Measurements from ENCODE around the gene MTG2.

DNA sequence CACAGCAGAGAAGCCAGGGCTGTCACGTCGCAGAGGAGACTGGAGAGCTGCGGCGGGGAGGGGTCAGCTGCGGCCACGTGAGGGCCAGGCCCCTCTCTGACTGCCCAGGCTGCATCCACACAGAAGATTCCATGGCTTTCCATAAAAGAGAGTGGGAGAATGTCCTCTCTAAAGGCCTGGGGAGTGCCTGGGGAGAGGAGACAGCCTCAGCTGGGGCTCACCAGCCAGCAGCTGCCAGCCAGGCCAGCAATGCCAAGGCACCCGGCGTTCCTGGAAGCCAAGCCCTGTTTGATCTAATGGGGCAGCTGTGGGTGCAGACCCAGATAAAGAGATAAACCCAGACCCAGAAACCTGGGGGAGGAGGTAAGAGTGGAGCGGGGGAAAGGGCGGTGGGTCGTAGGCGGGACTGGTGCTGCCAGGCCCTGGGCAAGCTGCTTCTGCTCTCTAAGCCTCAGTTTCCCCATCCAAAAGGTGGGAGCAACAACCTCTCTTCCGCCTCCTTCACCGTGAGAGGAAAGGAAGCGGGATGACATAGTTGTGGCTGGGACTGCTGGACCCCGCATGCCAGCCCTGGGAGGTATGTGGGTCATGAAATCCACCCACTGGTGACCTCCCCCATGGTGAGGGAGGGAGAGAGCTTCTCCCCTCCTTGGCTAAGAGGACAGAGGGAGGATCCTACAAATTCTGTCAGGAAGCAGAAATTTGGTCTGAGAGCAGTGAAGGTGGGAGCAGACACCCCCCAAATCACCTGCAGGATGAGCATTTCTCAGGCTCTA, 52.4 kb downstream of the MTG2 start:
- TF ChIP-seq, protein P1, sequence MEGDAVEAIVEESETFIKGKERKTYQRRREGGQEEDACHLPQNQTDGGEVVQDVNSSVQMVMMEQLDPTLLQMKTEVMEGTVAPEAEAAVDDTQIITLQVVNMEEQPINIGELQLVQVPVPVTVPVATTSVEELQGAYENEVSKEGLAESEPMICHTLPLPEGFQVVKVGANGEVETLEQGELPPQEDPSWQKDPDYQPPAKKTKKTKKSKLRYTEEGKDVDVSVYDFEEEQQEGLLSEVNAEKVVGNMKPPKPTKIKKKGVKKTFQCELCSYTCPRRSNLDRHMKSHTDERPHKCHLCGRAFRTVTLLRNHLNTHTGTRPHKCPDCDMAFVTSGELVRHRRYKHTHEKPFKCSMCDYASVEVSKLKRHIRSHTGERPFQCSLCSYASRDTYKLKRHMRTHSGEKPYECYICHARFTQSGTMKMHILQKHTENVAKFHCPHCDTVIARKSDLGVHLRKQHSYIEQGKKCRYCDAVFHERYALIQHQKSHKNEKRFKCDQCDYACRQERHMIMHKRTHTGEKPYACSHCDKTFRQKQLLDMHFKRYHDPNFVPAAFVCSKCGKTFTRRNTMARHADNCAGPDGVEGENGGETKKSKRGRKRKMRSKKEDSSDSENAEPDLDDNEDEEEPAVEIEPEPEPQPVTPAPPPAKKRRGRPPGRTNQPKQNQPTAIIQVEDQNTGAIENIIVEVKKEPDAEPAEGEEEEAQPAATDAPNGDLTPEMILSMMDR (conservative IDR thresholded peaks at IDR 0.05; ENCODE audit: low read depth in 2 of 2): no peak
- TF ChIP-seq POLR2AphosphoS5 (IDR thresholded peaks at IDR 0.05; ENCODE audit: low read depth) (no peak), JUNB (IDR thresholded peaks at IDR 0.05; ENCODE audit: unreplicated experiment) (no peak), EZH2phosphoT487 (IDR thresholded peaks at IDR 0.05; ENCODE audit: unreplicated experiment) (no peak), EZH2 (IDR thresholded peaks at IDR 0.05; ENCODE audit: low read depth, unreplicated experiment) (no peak), CREB1 (CRISPR knock-in tag; IDR thresholded peaks at IDR 0.05; ENCODE audit: low read depth) (no peak), STAT1 (IDR thresholded peaks at IDR 0.05; ENCODE audit: unreplicated experiment) (no peak), NANOG (IDR thresholded peaks at IDR 0.05; ENCODE audit: borderline replicate concordance) (no peak), ZNF331 (CRISPR knock-in tag; IDR thresholded peaks at IDR 0.05; ENCODE audit: low read depth) (no peak), ZNF114 (CRISPR knock-in tag; IDR thresholded peaks at IDR 0.05) (no peak)
- TF ChIP-seq, protein P2, sequence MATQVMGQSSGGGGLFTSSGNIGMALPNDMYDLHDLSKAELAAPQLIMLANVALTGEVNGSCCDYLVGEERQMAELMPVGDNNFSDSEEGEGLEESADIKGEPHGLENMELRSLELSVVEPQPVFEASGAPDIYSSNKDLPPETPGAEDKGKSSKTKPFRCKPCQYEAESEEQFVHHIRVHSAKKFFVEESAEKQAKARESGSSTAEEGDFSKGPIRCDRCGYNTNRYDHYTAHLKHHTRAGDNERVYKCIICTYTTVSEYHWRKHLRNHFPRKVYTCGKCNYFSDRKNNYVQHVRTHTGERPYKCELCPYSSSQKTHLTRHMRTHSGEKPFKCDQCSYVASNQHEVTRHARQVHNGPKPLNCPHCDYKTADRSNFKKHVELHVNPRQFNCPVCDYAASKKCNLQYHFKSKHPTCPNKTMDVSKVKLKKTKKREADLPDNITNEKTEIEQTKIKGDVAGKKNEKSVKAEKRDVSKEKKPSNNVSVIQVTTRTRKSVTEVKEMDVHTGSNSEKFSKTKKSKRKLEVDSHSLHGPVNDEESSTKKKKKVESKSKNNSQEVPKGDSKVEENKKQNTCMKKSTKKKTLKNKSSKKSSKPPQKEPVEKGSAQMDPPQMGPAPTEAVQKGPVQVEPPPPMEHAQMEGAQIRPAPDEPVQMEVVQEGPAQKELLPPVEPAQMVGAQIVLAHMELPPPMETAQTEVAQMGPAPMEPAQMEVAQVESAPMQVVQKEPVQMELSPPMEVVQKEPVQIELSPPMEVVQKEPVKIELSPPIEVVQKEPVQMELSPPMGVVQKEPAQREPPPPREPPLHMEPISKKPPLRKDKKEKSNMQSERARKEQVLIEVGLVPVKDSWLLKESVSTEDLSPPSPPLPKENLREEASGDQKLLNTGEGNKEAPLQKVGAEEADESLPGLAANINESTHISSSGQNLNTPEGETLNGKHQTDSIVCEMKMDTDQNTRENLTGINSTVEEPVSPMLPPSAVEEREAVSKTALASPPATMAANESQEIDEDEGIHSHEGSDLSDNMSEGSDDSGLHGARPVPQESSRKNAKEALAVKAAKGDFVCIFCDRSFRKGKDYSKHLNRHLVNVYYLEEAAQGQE (IDR thresholded peaks at IDR 0.05; ENCODE audit: unreplicated experiment): no peak
- TF ChIP-seq, protein P3, sequence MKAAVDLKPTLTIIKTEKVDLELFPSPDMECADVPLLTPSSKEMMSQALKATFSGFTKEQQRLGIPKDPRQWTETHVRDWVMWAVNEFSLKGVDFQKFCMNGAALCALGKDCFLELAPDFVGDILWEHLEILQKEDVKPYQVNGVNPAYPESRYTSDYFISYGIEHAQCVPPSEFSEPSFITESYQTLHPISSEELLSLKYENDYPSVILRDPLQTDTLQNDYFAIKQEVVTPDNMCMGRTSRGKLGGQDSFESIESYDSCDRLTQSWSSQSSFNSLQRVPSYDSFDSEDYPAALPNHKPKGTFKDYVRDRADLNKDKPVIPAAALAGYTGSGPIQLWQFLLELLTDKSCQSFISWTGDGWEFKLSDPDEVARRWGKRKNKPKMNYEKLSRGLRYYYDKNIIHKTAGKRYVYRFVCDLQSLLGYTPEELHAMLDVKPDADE (IDR thresholded peaks at IDR 0.05): no peak
- TF ChIP-seq, protein P4, sequence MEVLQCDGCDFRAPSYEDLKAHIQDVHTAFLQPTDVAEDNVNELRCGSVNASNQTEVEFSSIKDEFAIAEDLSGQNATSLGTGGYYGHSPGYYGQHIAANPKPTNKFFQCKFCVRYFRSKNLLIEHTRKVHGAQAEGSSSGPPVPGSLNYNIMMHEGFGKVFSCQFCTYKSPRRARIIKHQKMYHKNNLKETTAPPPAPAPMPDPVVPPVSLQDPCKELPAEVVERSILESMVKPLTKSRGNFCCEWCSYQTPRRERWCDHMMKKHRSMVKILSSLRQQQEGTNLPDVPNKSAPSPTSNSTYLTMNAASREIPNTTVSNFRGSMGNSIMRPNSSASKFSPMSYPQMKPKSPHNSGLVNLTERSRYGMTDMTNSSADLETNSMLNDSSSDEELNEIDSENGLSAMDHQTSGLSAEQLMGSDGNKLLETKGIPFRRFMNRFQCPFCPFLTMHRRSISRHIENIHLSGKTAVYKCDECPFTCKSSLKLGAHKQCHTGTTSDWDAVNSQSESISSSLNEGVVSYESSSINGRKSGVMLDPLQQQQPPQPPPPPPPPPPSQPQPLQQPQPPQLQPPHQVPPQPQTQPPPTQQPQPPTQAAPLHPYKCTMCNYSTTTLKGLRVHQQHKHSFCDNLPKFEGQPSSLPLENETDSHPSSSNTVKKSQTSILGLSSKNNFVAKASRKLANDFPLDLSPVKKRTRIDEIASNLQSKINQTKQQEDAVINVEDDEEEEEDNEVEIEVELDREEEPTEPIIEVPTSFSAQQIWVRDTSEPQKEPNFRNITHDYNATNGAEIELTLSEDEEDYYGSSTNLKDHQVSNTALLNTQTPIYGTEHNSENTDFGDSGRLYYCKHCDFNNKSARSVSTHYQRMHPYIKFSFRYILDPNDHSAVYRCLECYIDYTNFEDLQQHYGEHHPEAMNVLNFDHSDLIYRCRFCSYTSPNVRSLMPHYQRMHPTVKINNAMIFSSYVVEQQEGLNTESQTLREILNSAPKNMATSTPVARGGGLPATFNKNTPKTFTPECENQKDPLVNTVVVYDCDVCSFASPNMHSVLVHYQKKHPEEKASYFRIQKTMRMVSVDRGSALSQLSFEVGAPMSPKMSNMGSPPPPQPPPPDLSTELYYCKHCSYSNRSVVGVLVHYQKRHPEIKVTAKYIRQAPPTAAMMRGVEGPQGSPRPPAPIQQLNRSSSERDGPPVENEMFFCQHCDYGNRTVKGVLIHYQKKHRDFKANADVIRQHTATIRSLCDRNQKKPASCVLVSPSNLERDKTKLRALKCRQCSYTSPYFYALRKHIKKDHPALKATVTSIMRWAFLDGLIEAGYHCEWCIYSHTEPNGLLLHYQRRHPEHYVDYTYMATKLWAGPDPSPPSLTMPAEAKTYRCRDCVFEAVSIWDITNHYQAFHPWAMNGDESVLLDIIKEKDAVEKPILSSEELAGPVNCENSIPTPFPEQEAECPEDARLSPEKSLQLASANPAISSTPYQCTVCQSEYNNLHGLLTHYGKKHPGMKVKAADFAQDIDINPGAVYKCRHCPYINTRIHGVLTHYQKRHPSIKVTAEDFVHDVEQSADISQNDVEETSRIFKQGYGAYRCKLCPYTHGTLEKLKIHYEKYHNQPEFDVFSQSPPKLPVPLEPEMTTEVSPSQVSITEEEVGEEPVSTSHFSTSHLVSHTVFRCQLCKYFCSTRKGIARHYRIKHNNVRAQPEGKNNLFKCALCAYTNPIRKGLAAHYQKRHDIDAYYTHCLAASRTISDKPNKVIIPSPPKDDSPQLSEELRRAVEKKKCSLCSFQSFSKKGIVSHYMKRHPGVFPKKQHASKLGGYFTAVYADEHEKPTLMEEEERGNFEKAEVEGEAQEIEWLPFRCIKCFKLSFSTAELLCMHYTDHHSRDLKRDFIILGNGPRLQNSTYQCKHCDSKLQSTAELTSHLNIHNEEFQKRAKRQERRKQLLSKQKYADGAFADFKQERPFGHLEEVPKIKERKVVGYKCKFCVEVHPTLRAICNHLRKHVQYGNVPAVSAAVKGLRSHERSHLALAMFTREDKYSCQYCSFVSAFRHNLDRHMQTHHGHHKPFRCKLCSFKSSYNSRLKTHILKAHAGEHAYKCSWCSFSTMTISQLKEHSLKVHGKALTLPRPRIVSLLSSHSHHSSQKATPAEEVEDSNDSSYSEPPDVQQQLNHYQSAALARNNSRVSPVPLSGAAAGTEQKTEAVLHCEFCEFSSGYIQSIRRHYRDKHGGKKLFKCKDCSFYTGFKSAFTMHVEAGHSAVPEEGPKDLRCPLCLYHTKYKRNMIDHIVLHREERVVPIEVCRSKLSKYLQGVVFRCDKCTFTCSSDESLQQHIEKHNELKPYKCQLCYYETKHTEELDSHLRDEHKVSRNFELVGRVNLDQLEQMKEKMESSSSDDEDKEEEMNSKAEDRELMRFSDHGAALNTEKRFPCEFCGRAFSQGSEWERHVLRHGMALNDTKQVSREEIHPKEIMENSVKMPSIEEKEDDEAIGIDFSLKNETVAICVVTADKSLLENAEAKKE (CRISPR knock-in tag; IDR thresholded peaks at IDR 0.05): no peak

All from GM23338 (cell line).